ENCODE data around the gene MIEF2. TPM values are rescaled to one million over a fixed set of nuclear protein-coding genes. Genes with fewer than 3 reads are reported as not detected.

The MIEF2 gene
- total RNA-seq, 4 donors from 2014 or later, result 19.5 to 39.2 (median 27.5) TPM

GRCh38 chr17:18246109-18246725 lies 14.2 kb upstream of the MIEF2 start:
- WGBS, result 71% methylated on average over 9 of the region's 24 CpGs
- no peak for DNase-seq (ENCODE audit: low spot score in 2 of 2)
- Histone ChIP-seq H3K4me3 (peak overlapping the region; percentile 33), H3K27ac (peak overlapping the region; percentile 3), H3K27me3 (no peaks in the 10 kb centered on the region), H3K9me3 (no peaks in the 10 kb centered on the region), H3K36me3 (peaks cover 84% of the 10 kb centered on the region), H3K4me1 (peaks cover 43% of the 10 kb centered on the region)
- TF ChIP-seq CTCF (IDR thresholded peaks at IDR 0.05) (no peak), EP300 (IDR thresholded peaks at IDR 0.05) (no peak), POLR2AphosphoS5 (IDR thresholded peaks at IDR 0.05) (no peak), POLR2A (IDR thresholded peaks at IDR 0.05) (no peak)

- no peaks in the 10 kb centered on the region for H3K27me3 ChIP-seq
- no peak for TF ChIP-seq POLR2A (IDR thresholded peaks at IDR 0.05)
- no peak for TF ChIP-seq CTCF (IDR thresholded peaks at IDR 0.05)
- no peak for TF ChIP-seq EP300 (IDR thresholded peaks at IDR 0.05)
- TF ChIP-seq POLR2AphosphoS5 (IDR thresholded peaks at IDR 0.05), result no peak
- peak overlapping the region; percentile 33 for H3K4me3 ChIP-seq
- peak in 1 of 2 donors; percentile 87 for DNase-seq (ENCODE audit: low spot score in 2 of 2)
- no peaks in the 10 kb centered on the region for H3K9me3 ChIP-seq
- H3K27ac ChIP-seq, result peak overlapping the region; percentile 43
- WGBS, result 27% methylated on average over 14 of the region's 46 CpGs
- H3K4me1 ChIP-seq, result peaks cover 43% of the 10 kb centered on the region
- H3K36me3 ChIP-seq, result peaks cover 84% of the 10 kb centered on the region
These were observed 13.4 kb upstream of the MIEF2 start for GRCh38 chr17:18246880-18247612.

- 63% methylated on average over 3 of the region's 30 CpGs for WGBS
- no peaks in the 10 kb centered on the region for H3K27me3 ChIP-seq
- no peak for DNase-seq (ENCODE audit: low spot score in 2 of 2)
- no peak for TF ChIP-seq POLR2AphosphoS5 (IDR thresholded peaks at IDR 0.05)
- TF ChIP-seq POLR2A (IDR thresholded peaks at IDR 0.05), result no peak
- no peak for TF ChIP-seq CTCF (IDR thresholded peaks at IDR 0.05)
- TF ChIP-seq EP300 (IDR thresholded peaks at IDR 0.05), result no peak
- H3K36me3 ChIP-seq, result peaks cover 84% of the 10 kb centered on the region
- no peak overlapping the region for H3K4me3 ChIP-seq
- H3K27ac ChIP-seq, result peak overlapping the region; percentile 43
- H3K4me1 ChIP-seq, result peaks cover 43% of the 10 kb centered on the region
- no peaks in the 10 kb centered on the region for H3K9me3 ChIP-seq
These were observed 12.9 kb upstream of the MIEF2 start for GRCh38 chr17:18247613-18248001.

GRCh38 chr17:18248300-18248731 lies 12.1 kb upstream of the MIEF2 start:
- TF ChIP-seq CTCF (IDR thresholded peaks at IDR 0.05) (peak; percentile 24 to 56), POLR2AphosphoS5 (IDR thresholded peaks at IDR 0.05) (no peak), EP300 (IDR thresholded peaks at IDR 0.05) (no peak)
- Histone ChIP-seq H3K4me3 (no peak overlapping the region), H3K27me3 (no peaks in the 10 kb centered on the region), H3K4me1 (peaks cover 43% of the 10 kb centered on the region), H3K36me3 (peaks cover 85% of the 10 kb centered on the region), H3K9me3 (no peaks in the 10 kb centered on the region), H3K27ac (no peak overlapping the region)
- WGBS, result 21% methylated on average over 9 of the region's 9 CpGs
- DNase-seq (ENCODE audit: low spot score in 2 of 2), result no peak

GRCh38 chr17:18248811-18249210 lies 11.7 kb upstream of the MIEF2 start:
- 77% methylated on average over 5 of the region's 7 CpGs for WGBS
- no peak for DNase-seq (ENCODE audit: low spot score in 2 of 2)
- Histone ChIP-seq H3K4me1 (peaks cover 43% of the 10 kb centered on the region), H3K4me3 (no peak overlapping the region), H3K36me3 (peaks cover 85% of the 10 kb centered on the region), H3K27me3 (no peaks in the 10 kb centered on the region), H3K27ac (no peak overlapping the region), H3K9me3 (no peaks in the 10 kb centered on the region)
- TF ChIP-seq EP300 (IDR thresholded peaks at IDR 0.05), result no peak
- TF ChIP-seq CTCF (IDR thresholded peaks at IDR 0.05), result no peak
- no peak for TF ChIP-seq POLR2AphosphoS5 (IDR thresholded peaks at IDR 0.05)
- no peak for TF ChIP-seq POLR2A (IDR thresholded peaks at IDR 0.05)
